HG02759 (cell line): Measurements from ENCODE around the gene FGF10.

Source experiments
- ATAC-seq: cut with Tn5 transposase; IDR thresholded peaks from one replicate; pipeline ENCODE4 v1.9.1; 2021; ENCODE audit warnings: mild to moderate bottlenecking, moderate library complexity; ENCODE audit not compliant: unreplicated experiment

FGF10 gene

GRCh38 chr5:44260793-44261192 is 128.4 kb downstream of the FGF10 start:
- no peak for ATAC-seq

DNA sequence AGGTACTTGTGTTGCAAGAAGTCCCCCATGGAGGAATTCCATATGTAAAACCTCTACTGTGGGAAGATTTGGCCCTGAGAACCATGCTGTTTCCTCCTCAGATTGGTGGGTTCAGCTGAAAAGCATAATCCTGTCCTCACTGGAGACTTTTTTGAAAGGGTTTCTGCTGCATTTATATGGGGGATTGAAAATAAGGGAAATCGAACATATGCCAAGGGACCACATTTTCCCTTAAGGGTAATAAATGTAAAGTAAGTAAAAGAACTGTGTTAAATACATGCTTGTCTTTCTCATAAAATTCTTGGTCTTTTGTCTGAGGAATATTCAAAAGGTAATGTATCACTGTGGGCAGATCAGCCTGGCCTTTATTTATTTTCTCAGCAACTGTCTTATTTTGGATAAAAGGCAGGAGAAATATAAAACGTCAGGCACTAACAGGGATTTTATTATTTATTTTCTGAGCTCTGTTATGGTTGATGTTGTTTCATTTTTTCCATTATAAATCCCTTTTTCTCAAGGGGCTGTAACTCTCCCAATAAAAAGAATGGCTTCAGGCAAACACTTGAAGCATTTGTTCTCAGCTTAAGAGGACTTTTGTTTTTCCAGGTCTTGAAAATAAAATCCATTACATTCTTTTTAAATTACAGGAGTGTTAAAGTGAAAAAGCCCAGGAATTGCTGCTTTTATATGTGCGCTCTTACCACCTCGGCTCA is 131.4 kb downstream of the FGF10 start:
- ATAC-seq: no peak

GRCh38 chr5:44257221-44257620 is 132.0 kb downstream of the FGF10 start:
- no peak for ATAC-seq
